WERI-Rb-1 (cell line): ENCODE data around the gene PAK1.

Experiments used
- DNase-seq: peaks from one replicate; pipeline ENCODE4 v3.0.0-alpha.2; 2020
- H3K27ac ChIP-seq: fragments of 250-450 bp; sonication (Bioruptor Pico); 2 replicates; pipeline ENCODE4 v1.5.1; 2020; ENCODE audit warnings: mild to moderate bottlenecking, moderate library complexity
- H3K27me3 ChIP-seq: fragments of 250-450 bp; sonication (Bioruptor Pico); 2 replicates; pipeline ENCODE4 v1.5.1; 2021; ENCODE audit warnings: mild to moderate bottlenecking, low read depth, moderate library complexity; ENCODE audit not compliant: insufficient read depth, severe bottlenecking
- H3K36me3 ChIP-seq: fragments of 250-450 bp; sonication (Bioruptor Pico); 2 replicates; pipeline ENCODE4 v1.5.1; 2020; ENCODE audit warnings: mild to moderate bottlenecking, moderate library complexity
- H3K4me3 ChIP-seq: 2 replicates; pipeline ENCODE4 v1.5.1; 2011; ENCODE audit warnings: low read depth, mild to moderate bottlenecking, control low read depth, low read length
- H3K9me3 ChIP-seq: fragments of 250-450 bp; sonication (Bioruptor Pico); 2 replicates; pipeline ENCODE4 v1.5.1; 2021; ENCODE audit warnings: mild to moderate bottlenecking, moderate library complexity; ENCODE audit not compliant: severe bottlenecking
- TF ChIP-seq, protein P1 (sequence below): IDR thresholded peaks from 2 replicates; pipeline ENCODE4 v1.5.1; 2011; ENCODE audit warnings: low read depth, mild to moderate bottlenecking, control low read depth, inconsistent platforms, low read length

The PAK1 gene

DNA sequence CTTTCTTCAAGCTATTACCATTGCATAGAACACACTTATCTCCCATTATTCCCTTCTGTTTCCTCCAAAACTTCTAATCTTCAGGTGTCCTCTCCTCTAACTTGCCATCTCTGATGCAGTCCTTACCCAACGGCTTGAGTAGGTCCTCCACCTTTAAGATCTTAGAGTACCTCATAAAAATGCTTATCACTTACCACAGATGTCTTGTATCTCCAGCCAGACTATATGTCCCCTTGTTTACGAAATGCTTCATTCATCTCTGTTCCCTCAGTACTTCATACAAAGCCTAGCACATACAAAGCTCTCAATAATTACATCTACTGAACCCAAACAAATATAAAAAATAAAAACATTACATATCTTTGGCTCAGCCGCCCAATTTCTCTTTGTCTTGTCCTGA, 49.2 kb downstream of the PAK1 start:
- H3K27ac ChIP-seq = no peak overlapping the region
- H3K36me3 ChIP-seq = no peaks in the 10 kb centered on the region
- H3K27me3 ChIP-seq = no peaks in the 10 kb centered on the region
- no peaks in the 10 kb centered on the region for H3K9me3 ChIP-seq
- H3K4me3 ChIP-seq = no peak overlapping the region
- TF ChIP-seq, protein P1, sequence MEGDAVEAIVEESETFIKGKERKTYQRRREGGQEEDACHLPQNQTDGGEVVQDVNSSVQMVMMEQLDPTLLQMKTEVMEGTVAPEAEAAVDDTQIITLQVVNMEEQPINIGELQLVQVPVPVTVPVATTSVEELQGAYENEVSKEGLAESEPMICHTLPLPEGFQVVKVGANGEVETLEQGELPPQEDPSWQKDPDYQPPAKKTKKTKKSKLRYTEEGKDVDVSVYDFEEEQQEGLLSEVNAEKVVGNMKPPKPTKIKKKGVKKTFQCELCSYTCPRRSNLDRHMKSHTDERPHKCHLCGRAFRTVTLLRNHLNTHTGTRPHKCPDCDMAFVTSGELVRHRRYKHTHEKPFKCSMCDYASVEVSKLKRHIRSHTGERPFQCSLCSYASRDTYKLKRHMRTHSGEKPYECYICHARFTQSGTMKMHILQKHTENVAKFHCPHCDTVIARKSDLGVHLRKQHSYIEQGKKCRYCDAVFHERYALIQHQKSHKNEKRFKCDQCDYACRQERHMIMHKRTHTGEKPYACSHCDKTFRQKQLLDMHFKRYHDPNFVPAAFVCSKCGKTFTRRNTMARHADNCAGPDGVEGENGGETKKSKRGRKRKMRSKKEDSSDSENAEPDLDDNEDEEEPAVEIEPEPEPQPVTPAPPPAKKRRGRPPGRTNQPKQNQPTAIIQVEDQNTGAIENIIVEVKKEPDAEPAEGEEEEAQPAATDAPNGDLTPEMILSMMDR = no peak
- DNase-seq = no peak

DNA sequence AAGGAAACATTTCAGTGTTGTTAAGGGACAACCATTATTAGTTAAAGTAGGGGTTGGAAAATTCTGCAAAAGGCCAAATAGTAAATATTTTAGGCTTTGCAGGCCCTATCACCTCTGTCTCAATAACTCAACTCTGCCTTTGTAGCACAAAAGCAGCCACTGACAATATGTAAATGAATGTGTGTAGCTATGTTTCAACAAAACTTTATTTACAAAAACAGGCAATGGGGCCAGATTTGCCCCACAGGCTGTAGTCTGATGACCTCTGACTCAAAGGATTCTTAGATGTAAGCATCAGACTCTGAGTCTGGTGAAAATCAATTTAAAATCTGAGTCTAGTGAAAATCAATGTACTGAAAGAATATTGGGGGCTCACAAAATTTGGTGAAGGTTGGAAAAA, 50.3 kb downstream of the PAK1 start:
- Histone ChIP-seq H3K4me3 (no peak overlapping the region), H3K27me3 (no peaks in the 10 kb centered on the region), H3K27ac (no peak overlapping the region), H3K9me3 (no peaks in the 10 kb centered on the region), H3K36me3 (no peaks in the 10 kb centered on the region)
- TF ChIP-seq, protein P1 = no peak
- no peak for DNase-seq

DNA sequence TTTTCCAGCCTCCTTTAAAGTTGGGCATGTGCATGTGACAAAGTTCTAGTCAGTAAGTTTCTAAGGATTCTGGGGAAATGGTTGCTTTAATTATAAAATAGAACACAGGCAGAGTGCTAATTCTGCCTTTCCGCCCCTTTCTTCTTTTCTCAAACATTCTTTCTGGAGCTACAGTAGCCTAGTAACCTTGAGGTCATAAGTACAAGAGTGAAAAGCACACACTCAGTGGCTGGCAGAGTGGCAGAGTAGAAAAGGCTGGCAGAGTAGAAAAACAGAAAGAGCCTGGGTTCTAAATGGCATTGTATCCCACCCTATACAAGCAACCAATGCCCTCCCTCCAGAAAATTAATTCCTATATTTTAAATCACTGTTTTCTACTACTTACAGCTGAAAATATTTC, 51.2 kb downstream of the PAK1 start:
- DNase-seq = no peak
- Histone ChIP-seq H3K36me3 (no peaks in the 10 kb centered on the region), H3K27me3 (no peaks in the 10 kb centered on the region), H3K27ac (no peak overlapping the region), H3K4me3 (no peak overlapping the region), H3K9me3 (no peaks in the 10 kb centered on the region)
- TF ChIP-seq, protein P1 = no peak

DNA sequence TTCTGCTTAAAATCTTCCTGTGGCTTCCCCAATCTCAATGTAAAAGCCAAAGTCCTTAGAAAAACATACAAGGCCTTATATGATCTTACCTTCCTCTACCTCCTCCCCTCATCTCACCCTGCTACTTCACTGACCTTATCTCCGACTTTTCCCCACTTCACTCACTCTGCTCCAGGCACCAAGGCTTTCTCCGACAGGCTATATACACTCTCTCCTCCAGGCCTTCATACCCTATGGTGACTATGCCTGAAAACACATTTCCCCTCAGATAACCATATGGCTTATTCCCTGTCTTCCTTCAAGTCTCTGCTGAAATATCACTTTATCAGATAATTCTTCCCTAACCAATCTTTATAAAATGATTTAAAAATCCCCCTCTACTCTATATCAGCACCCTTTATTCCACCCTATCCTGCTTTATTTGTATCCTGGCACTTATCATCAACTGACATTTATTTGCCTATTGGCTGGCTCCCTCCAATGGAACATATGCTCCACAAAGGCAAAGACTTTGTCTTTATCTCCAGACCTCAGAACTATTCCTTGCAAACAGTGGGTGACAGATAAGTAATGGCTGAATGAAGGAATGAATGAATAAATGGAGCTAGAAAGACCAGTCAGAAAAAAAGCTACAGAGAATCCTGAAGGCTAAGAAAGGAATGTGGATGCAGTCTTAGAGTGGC, 52.7 kb downstream of the PAK1 start:
- TF ChIP-seq, protein P1 = no peak
- no peaks in the 10 kb centered on the region for H3K36me3 ChIP-seq

DNA sequence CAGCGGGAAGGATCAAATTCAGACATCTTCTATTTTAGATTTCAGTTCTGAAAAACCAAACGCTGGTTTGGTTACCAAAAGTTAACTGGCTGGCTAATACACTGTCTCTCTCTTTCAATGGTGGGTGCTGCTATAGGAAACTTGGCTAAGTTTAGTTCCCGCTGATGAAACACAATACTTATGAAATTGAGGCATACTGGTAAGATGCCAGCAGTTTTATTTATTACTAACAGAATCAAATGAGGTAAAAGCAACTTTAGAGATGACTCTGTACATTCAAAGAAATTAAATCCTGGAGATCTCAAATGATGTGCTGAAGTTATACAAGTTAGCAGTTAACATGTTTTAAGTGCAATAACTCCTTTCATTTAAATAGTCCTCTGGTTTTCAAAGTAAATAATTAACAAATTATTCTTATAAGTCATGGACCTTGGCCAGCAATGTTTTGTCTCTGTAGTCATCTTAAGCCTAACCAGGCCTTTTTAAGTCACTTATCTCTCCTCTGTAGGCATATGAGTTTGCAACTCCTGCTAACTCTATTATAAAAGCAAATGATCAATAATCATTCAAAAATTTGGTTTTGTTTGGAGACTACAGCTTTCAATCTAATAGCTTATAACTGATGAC, 54.8 kb downstream of the PAK1 start:
- H3K4me3 ChIP-seq = no peak overlapping the region
- H3K27ac ChIP-seq = no peak overlapping the region
- H3K9me3 ChIP-seq = no peaks in the 10 kb centered on the region
- no peaks in the 10 kb centered on the region for H3K27me3 ChIP-seq
- no peaks in the 10 kb centered on the region for H3K36me3 ChIP-seq
- DNase-seq = no peak
- TF ChIP-seq, protein P1 = no peak

More for the DNA sequence above, 52.7 kb downstream of the PAK1 start:
- DNase-seq = no peak
- H3K9me3 ChIP-seq = no peaks in the 10 kb centered on the region
- H3K4me3 ChIP-seq = no peak overlapping the region
- H3K27me3 ChIP-seq = no peaks in the 10 kb centered on the region
- H3K27ac ChIP-seq = no peak overlapping the region
